Measurements from ENCODE around the gene CD300LF. TPM values are rescaled to one million over a fixed set of nuclear protein-coding genes. Genes with fewer than 3 reads are reported as not detected.

The CD300LF gene
- total RNA-seq, 4 donors from 2014 or later, result not detected

- intact Hi-C loops (cut with DNase I; ENCODE audit: low total_unique reads), result no loop called here
- H3K4me1 ChIP-seq, result no peaks in the 10 kb centered on the region
- no peak for DNase-seq
- no peaks in the 10 kb centered on the region for H3K36me3 ChIP-seq
- H3K27me3 ChIP-seq, result peaks cover 0 to 4% (median 3%) of the 10 kb centered on the region in 3 donors
- ATAC-seq, result no peak
- in situ Hi-C loops (cut with MboI; ENCODE audit: low sequenced_read_pairs in 4 of 4), result no loop called here
- no peak overlapping the region for H3K27ac ChIP-seq
- H3K4me3 ChIP-seq, result no peak overlapping the region
- no peak for TF ChIP-seq POLR2A (IDR thresholded peaks at IDR 0.05)
- TF ChIP-seq, protein P1, sequence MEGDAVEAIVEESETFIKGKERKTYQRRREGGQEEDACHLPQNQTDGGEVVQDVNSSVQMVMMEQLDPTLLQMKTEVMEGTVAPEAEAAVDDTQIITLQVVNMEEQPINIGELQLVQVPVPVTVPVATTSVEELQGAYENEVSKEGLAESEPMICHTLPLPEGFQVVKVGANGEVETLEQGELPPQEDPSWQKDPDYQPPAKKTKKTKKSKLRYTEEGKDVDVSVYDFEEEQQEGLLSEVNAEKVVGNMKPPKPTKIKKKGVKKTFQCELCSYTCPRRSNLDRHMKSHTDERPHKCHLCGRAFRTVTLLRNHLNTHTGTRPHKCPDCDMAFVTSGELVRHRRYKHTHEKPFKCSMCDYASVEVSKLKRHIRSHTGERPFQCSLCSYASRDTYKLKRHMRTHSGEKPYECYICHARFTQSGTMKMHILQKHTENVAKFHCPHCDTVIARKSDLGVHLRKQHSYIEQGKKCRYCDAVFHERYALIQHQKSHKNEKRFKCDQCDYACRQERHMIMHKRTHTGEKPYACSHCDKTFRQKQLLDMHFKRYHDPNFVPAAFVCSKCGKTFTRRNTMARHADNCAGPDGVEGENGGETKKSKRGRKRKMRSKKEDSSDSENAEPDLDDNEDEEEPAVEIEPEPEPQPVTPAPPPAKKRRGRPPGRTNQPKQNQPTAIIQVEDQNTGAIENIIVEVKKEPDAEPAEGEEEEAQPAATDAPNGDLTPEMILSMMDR (IDR thresholded peaks at IDR 0.05 in 4 of 5, conservative IDR thresholded peaks at IDR 0.05 in 1 of 5), result no peak
- H3K9me3 ChIP-seq, result no peaks in the 10 kb centered on the region
Observed at GRCh38 chr17:74720506-74720905, 7.8 kb upstream of the CD300LF start.

- DNase-seq (no peak), ATAC-seq (no peak)
- H3K4me1 ChIP-seq, result no peaks in the 10 kb centered on the region
- H3K4me3 ChIP-seq, result no peak overlapping the region
- no peak overlapping the region for H3K27ac ChIP-seq
- H3K9me3 ChIP-seq, result no peaks in the 10 kb centered on the region
- TF ChIP-seq, protein P1 (IDR thresholded peaks at IDR 0.05 in 4 of 5, conservative IDR thresholded peaks at IDR 0.05 in 1 of 5), result no peak
- TF ChIP-seq POLR2A (IDR thresholded peaks at IDR 0.05), result no peak
- in situ Hi-C loops (cut with MboI; ENCODE audit: low sequenced_read_pairs in 4 of 4) (no loop called here), intact Hi-C loops (cut with DNase I; ENCODE audit: low total_unique reads) (no loop called here)
- no peaks in the 10 kb centered on the region for H3K36me3 ChIP-seq
- peaks cover 0 to 6% (median 3%) of the 10 kb centered on the region in 3 donors for H3K27me3 ChIP-seq
Observed at GRCh38 chr17:74715144-74715543, 2.4 kb upstream of the CD300LF start.

DNA sequence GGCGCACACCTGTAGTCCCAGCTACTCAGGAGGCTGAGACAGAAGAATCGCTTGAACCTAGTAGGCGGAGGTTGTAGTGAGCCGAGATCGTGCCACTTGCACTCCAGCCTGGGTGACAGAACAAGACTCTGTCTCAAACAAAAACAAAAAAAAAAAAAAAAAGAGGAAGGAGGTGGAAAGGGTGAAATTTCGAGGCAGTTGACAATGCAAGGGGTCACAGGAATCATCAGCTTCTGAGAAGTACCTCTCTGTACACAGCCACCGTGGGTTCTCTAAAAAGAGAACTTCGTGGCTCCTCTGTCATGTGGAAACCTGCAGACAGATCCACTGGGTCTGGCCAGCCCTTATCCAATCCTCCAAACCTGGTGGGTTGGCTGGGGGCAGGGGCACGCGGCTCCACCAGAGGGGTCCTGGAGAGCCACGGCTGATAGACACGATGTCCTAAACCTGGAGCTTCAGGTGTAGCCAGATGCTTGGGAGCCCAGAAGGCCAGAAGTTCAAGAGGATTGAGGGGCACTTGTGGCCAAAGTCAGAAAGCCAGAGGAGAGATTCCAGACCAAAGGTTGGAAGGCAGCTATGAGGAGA is 540 bp upstream of the CD300LF start:
- TF ChIP-seq, protein P1 (IDR thresholded peaks at IDR 0.05 in 4 of 5, conservative IDR thresholded peaks at IDR 0.05 in 1 of 5), result no peak
- no peak for TF ChIP-seq POLR2A (IDR thresholded peaks at IDR 0.05)
- Histone ChIP-seq H3K27ac (no peak overlapping the region), H3K4me3 (no peak overlapping the region), H3K9me3 (no peaks in the 10 kb centered on the region), H3K4me1 (no peaks in the 10 kb centered on the region), H3K27me3 (peaks cover 0 to 6% (median 3%) of the 10 kb centered on the region in 3 donors), H3K36me3 (no peaks in the 10 kb centered on the region)
- intact Hi-C loops (cut with DNase I; ENCODE audit: low total_unique reads), result no loop called here
- in situ Hi-C loops (cut with MboI; ENCODE audit: low sequenced_read_pairs in 4 of 4), result no loop called here
- DNase-seq (no peak), ATAC-seq (no peak)

- DNase-seq (no peak), ATAC-seq (no peak)
- H3K4me3 ChIP-seq, result no peak overlapping the region
- peaks cover 0 to 6% (median 3%) of the 10 kb centered on the region in 3 donors for H3K27me3 ChIP-seq
- intact Hi-C loops (cut with DNase I; ENCODE audit: low total_unique reads) (no loop called here), in situ Hi-C loops (cut with MboI; ENCODE audit: low sequenced_read_pairs in 4 of 4) (no loop called here)
- no peaks in the 10 kb centered on the region for H3K36me3 ChIP-seq
- TF ChIP-seq POLR2A (IDR thresholded peaks at IDR 0.05), result no peak
- TF ChIP-seq, protein P1 (IDR thresholded peaks at IDR 0.05 in 4 of 5, conservative IDR thresholded peaks at IDR 0.05 in 1 of 5), result no peak
- no peak overlapping the region for H3K27ac ChIP-seq
- H3K4me1 ChIP-seq, result no peaks in the 10 kb centered on the region
- no peaks in the 10 kb centered on the region for H3K9me3 ChIP-seq
Observed at GRCh38 chr17:74712301-74712700, 422 bp downstream of the CD300LF start.

Data from gastrocnemius medialis (tissue), 4 donors.